Activated T-cell treated with anti-CD3 and anti-CD28 coated beads for 24 hours (primary cell): Measurements from ENCODE around the gene DGKH.
"Not testable (repeated sequence)": the region's sequence is repeated elsewhere in the genome, so short reads cannot be mapped to it uniquely, and the experiment has no call there.

Experiments
- DNase-seq: peaks from one replicate; pipeline ENCODE4 v3.0.0-alpha.2; 2020; ENCODE audit warnings: low read depth

DGKH gene

DNA sequence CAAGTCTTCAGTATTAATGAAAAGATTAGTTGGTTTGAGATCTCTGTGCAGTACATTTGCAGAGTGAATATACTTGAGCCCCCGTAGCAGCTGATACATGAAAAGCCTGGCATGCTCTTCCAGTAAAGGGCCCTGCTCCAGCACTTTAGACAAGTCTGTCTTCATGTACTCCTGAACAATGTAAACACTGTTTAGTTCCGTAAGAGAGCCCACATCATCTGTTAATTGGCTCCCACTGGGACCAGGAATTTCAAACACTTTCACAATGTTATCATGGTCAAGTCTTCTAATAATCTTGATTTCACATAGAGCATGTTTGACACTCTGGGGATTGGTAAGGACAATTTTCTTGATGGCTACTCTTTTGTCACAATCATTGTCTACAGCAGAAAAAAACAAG lies 22.2 kb downstream of the DGKH start:
- DNase-seq, result not testable (repeated sequence)

DNA sequence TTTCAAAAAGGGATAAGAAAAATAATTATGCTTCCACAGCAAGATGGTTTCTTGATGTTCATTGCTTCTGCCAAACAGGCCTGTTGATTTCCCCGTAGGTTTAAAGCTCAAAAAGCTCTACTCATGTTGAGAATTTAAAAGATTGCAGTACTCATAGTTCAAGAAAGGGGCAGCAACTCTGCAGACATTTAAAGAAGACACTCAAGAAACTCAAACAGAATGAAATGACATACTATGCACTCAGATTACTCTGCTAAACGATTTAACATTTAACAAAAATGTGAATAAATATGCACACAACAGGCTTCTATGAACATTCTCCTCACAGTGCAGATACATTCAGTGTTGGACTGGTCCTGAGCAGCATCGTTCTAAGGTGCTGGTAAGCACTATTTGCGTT lies 22.7 kb downstream of the DGKH start:
- not testable (repeated sequence) for DNase-seq

DNA sequence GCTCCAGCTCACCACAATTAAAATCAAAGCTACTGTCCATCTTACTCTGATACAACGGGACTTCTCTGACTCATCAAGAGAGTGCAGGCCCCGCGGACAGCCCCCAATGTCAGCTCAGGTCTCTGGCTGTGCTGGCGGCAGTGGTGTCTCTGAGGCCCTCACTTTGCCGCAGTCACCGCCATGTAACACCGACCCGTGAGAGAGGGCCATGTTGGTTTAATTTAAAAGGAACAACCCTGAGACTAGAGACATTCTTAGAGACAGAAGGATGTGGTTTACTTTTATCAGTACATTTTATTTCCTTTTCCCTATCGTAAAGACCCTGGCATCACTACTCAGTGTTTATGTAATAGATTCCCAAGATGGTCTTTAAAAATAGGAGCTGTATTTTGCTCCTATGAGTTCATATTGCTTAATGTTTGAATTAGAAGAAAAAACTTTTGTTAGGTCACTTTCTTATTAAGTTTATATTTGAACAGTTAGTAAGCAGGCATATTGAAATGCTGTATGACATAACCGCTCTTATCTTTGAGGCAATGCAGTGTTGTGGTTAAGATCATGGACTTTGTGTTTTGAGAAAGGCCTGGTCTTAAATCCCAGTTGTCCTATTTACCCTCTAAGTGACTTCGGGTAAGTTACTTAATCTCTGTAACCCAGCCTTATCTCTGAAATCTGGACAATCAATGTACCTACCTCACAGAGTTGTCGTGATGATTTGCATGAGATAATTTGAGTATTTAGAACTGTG lies 23.4 kb downstream of the DGKH start:
- no peak for DNase-seq

DNA sequence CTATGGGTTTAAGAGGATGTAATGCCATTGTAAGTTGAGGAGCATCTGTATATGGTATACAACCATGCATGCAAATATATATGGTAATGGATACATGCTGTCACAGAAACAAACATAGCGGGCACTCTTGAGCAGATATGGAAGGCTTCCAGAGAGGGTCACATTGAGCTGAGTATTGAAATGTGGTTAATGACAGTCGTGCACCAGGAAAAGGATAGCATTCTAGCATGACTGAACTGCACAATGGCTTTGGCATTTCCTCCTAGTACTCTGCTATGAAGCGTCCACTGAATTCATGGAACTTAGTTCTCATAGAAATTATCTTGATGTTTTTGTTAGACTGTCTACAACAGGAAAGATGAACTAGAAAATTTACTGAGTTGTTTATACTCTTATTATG lies 25.2 kb downstream of the DGKH start:
- DNase-seq, result no peak

DNA sequence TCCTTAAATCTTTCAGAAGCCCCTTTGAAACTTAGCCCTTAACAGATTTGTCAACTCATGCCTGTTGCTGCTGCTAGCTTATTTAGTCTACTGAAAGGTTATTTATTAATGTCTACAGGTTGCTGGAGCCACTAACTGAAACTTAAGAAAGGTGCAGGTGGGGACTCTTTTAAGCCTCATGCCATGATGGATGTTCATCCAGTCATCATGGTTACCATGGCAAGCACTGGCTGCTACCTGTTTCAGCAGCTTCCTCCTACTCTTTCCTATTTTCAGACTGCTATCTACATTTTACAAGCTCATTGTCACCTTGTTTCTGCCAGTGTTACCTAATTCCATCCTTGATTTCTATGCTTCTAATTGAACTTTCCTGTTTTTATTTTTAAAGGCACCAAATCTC lies 27.1 kb downstream of the DGKH start:
- DNase-seq, result no peak

DNA sequence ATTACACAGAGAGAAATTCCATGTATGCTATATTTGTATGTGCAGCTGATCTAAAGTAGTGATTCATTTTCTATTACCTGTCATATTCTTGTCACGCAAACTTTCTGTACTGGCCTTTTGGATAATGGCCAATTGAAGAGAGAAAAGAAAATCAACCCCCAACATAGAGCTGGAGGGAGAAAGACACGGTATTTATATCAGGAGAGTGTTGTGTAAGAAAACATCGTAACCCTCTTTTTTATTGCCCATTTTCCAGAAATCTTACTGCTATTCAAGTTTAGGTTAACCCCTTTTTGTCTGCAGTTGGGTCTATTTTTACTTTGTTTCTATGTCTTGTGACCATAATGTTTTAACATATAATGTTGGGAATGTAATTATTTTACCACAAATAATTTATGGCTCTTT lies 27.9 kb downstream of the DGKH start:
- no peak for DNase-seq

DNA sequence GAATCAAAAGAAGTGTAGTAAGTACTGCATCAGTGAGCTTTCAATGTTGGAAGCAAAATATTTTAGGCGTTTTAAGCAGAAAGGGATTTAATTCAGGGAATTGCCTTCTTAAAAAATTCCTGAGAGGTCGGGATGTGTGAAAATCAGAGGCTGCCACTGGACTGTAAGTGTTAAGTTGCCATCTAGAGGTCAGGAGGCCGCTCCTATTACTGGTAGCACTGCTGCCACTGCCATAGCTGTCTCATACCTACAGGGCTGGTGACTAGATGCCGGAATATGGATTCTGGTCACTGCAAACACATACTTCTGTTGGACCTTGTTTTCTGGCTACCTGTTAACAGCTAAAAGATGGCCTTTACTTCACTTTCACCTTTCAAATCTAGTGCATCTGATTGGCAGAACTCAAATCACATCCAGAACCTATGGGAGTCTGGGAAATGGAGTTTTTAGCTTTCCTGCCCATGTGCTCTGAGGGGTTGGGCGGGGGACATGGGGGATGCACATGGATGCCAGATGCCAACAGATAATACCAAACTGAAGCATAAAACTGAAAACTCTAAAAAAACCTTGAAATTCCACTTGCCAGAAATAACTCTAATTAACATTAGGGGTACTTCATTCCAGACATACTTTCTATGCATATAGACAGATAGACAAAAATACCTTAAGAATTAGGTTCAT lies 29.8 kb downstream of the DGKH start:
- DNase-seq, result no peak

DNA sequence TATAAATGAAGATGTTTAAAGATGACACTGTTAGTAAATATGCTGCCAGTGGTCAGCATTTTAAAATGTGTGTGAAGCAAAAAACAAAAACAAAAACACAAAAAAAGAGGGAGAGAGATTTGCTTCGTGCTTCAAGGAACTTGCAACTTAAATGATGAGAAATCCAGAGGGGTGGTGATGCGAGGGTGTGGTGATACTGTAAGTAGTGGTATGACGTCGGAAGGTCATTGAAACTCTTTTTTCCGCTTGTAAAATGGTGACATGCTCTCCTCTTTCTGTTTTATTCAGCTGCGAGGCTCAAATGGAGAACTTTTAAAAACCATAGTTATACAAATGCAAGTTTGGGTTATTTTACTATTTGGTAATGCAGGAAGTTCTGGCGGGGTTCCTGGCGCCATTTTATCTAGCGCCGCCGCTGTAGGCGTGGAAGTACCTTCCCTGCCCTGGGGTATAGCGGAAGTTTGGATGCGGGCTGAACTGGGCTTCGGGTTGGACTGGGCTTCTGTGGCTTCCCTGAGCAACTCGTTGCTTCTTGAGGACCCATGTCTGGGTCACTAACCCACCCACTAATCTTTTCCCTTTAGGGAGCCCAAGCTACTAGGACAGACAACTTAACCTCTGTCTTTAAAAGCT lies 34.8 kb downstream of the DGKH start:
- DNase-seq, result no peak

DNA sequence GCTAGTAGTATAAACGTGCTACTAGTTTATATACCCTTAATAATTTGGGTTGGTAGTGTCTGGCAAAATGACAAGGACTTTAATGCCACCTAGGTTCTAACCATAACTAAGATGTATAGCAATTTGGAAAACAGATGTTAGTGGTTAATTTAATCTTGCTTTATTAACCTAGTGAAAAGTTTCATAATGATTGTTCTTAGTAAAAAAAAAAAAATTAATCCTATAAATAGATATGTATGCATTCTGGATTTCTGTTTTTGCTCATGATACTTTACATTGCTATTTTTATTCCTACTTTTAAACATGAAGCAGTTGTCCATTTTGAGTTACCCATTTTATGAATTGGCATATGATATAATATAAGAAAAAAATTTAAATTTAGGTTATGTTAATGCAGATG lies 36.3 kb downstream of the DGKH start:
- DNase-seq, result no peak

DNA sequence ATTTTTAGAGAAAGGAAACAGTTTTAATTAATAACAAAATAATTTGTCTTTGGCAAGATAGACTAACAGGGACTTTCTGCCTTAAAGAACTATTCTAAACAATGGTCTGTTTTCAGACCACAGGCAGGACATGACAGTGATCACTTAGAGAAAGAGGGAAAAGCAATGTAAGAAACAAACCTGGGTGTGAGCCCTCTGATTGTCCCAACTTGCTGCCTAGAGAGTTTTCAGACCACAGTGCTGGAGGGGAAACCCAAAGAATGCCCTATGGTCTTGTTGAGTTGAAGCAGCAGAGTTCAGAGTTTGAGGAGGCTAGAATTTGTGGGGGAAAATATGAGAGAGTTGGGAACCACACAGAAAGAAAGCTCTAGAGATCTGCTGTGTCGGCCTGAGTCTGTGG lies 38.1 kb downstream of the DGKH start:
- no peak for DNase-seq

DNA sequence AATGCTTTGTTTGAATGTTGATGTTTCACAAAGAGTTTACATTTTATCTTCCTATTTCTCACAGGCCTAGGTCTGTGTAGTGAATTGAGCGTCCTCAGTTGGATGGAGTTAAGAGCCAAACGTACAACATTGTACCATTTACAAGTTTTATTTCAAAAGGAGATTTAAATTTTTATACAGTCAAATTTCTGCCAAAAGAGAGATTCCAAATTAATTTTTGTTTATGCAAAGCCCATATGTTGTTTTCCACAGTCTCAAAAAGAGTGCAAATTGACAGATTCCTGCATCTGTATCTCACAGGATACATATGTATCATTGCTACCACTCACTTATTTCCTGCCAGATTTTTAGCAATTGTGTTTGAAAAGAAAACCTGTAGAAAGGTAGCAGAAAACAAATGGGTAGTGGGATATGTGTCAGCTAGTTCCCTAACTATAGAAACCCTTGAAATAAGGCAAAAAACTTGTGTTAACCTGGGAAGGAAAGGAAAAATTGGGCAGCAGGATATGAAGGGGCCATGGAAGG lies 46.1 kb downstream of the DGKH start:
- DNase-seq, result no peak

DNA sequence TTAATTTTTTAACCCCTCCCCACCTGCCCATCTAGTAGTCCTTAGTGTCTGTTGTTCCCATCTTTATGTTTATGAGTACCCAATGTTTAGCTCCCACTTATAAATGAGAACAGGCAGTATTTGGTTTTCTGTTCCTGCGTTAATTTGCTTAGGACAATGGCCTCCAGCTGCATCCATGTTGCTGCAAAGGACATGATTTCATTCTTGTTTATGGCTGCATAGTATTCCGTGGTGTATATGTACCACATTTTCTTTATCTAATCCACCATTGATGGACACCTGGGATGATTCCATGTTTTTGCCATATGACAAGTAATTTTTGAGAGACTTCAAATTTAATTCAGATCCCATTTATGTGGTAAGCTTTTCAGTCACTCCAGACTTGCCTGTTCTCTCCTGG lies 47.8 kb downstream of the DGKH start:
- not testable (repeated sequence) for DNase-seq

DNA sequence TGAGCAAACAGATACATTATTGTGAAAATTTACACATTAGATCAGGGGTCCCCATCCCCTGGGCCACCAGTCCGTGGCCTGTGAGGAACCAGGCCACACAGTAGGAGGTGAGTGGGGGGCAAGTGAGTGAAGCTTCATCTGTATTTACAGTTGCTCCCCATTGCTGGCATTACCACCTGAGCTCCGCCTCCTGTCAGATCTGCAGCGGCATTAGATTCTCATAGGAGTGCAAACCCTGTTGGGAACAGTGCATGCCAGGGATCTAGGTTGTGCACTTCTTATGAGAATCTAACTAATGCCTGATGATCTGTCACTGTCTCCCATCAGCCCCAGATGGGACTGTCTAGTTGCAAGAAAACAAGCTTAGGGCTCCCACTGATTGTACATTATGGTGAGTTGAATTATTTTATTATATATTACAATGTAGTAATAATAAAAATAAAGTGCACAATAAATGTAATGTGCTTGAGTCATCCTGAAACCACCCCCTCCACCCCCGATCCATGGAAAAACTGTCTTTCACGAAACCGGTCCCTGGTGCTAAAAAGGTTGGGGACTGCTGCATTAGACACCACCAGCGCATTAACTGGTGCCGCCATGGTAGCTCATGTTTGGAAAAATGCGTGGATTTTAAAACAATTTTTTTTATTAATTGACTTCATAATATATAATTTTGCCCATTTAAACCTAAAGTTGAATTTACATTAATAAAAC lies 51.7 kb downstream of the DGKH start:
- no peak for DNase-seq

DNA sequence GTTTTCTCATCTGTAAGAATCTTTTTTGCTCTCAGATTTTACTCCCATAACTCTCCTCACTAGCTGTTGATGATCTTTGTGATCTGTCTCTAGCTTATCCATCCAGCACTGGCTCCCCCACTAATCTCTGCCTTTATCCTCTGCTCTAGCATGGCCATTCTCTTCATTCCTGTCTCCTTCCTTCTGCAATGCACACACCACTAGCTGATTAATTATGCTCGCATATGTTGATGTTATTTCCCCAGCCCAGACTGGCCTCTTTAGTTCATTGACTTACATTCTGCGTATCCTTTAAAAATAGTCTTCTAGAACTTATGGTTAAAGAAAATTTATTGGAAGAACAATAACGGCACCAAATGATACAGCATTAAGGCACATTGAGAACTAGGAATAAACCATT lies 52.5 kb downstream of the DGKH start:
- no peak for DNase-seq

DNA sequence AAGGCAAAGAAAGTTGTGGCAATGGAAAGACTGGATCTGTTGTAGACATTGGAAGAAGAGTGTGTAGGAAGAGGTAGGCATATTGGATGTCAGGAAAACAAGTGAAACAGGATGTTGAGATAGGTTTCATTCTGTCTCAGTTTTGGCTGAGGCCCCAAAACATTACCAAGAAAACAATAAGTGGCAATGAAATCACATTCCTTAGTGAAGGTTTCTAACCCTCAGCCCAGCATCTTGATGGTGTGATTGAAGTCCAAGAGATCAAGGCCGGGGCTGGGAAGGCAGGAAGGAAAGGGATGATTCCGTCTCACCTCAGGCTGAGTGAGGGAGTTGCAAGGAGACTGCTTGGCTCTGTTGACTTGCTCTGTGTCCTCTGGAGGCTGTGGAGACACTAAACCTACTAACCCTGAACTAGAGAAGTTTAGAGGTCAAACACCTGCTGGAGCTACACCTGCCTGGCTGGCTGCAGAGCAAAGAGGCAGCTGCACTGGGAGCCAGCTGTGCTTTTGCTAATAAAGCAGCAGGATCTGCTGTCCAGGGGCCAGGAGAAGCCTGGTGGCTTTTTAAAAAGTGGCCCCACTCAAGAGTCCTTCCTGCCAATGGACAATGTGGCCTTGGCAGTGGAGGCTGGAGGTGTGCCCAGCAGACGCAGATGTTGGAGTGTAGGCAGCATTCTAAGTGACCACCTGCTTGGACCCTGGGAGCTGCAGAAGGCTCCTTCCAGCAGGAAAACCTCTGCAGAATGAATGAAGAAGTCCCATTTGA lies 53.6 kb downstream of the DGKH start:
- DNase-seq, result no peak

DNA sequence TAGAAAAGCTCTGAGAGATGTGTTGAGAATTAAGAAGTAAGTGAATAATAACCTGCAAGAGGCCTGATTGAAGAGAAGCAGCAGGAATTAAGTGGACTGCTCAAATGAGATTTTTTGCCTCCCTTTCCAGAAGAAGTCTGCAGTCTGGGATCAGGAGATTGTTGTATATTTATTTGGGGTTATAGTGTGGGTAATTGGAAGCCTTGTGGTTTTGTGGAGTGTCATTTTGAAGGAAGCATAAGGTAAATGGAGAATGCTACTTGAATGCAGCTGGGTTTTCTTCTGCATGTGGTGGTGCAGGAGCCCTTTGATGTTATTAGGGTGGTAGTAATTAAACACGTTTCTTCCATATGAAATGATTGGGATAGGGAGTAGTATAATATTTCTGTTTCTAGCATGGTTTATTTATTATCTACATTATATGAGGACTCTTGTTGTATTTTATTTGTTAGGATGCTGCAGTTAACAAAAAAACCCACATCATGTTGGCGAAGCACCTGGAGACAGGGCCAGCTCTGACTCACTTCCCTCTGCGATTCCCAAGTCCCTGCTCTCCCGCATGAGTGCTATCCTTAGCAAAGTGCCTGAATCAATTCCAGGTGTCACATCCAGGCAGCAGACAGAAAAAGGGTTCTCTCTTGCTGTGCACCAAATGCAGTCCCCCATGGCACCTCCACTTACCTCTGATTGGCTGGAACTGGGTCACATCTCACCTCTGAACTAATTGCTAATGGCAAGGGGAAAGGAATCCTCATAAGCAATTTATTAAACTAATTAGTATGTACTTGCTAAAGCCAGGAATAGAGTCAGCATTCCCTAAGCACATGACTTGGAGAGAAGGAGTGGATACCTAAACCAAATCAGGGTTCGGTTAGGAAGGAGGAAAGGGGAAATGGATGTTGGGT lies 54.8 kb downstream of the DGKH start:
- DNase-seq, result no peak

DNA sequence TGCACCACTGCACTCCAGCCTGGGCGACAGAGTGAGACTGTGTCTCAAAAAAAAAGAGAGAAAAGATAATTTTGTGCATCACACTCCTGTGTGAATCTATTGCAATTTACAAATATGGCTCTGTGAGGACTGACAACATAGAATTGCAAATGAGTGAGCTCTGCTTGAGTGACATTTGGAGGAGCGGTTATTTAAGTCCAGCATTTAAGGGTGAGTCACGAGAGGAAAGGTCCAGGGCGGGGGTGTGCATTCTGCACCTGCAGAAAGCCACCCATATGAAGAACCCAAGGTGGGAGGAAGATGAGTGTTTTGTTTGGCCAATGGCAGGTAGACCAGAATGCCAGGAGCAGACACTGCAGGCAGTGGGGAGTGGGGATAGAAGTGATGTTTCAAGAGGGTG lies 58.5 kb downstream of the DGKH start:
- no peak for DNase-seq

DNA sequence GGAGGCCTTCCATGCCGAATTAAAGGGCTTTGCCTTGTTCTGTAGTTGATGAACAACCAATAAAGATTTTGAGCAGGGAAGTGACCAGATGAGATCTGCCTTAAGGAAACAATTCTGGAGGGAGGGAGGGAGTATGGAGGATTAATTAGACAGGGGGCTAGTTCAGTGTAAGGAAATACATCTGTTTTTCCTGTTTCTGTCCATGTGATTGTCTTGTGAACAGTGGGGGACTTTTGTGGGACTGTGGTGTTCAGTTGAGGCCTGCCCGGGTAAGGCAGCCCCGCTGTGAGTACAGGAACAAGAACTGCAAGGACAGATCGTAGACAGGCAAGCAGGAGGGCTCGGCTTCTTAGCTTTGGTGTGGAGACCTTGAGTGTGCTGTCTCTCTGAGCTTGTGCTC lies 59.0 kb downstream of the DGKH start:
- no peak for DNase-seq

DNA sequence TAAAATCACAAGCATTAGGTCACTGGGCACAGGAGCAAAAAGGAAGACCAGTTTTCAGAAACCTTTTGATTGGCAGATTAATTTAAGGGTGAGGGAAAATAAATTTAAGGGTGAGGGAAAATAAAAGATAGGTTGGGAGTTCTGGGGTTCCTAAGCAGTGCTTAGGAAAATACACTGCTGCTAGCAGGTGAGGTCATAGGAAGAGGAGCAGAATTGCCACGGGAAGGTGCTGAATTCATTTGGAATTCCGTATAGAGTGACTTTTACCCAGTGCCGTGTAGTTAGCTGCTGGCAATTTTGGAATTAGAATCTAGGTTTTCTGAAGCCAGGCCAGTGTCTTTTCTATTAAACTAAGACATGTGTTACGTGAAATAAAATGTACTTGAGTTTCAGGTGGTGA lies 59.8 kb downstream of the DGKH start:
- DNase-seq, result no peak

DNA sequence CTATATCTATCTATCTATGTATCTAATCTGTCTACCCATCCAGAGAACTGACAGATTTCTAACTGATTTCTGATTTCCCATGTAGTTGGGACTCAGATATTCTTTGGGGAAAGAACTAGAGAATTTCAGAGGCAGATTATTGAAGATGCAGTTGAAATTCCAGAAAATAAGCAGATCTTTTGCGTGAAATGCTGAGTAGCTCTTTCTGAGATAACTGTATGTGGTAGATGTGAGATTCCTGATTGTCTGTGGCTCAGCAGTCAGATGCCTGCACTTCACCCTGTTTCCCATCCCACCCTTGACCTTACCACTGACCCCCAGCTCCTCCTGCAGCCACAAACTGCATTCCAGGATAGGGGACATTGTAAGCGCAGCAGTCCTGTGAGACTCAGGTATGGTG lies 61.5 kb downstream of the DGKH start:
- DNase-seq, result no peak
